Mesangial cell (primary cell): ENCODE measurements around the gene CCDC71L. TPM values are rescaled to one million over a fixed set of nuclear protein-coding genes. Genes with fewer than 3 reads are reported as not detected.

ENCODE experiments used
- total RNA-seq: library from RNA; depleted of rRNA; stranded (reverse); fragments of >200 nt; gene quantifications from 2 replicates; pipeline ENCODE4 v1.2.3, GENCODE V29; 2015

The CCDC71L gene
- 24.3 and 34.7 TPM in 2 replicates for total RNA-seq

DNA sequence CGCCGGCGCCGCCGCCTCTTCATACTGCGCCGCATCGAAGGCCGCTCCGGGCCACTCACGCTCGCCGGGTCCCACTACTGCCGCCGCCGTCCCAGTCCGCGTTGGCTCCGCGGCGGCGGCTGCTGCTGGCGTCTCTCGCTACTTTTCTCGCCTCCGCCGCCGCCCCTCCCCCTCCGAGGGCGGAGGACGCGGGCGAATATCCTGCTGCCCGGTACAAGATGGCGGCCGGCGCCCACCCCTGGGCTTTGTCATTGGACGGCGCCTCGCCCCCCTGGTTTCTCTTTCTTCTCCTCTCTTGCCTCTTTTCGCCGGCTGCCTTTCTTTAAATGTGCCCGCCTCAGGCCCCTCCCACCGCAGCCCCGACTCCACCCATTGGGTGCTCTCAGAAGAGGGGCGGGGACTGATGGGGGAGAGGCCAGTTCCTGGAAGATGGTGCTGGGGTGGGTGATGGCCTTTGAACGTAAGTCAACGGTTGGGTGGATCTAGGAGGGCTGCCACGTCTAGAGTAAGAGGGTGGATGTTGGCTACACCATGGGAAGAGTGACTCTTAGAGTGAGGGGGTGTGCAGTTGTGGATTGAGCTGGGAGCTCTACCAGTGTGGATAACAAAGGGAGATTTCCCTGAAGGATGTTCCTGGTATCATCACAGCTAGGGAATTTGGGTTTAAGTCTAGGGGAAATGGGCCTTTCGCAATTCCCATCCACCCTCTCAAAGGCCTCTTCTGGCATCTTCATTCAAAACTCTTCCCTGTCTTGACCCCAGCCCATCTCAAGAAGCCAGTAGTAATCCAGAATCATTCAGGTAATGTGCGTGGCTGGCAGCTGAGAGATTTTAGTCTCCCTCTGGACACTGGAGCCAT is at the start of gene CCDC71L:
Gene CCDC71L (minus strand): TSS at position 297 of the 859 bp plus-strand sequence. CDS start 262 bp downstream, at position 35.

Other genes starting within 250 kb of the CCDC71L start
- gene PIK3CG, start 204.1 kb upstream of the CCDC71L start, total RNA-seq = not detected in 2 replicates